Neuronal stem cell (in vitro differentiated cells): ENCODE data around the gene ETV6.

Experiments used
- DNase-seq: peaks from one replicate; pipeline ENCODE4 v3.0.0-alpha.2; 2013; ENCODE audit warnings: low spot score
- H2AFZ ChIP-seq: one replicate; pipeline ENCODE4 v1.6.1; 2013; ENCODE audit warnings: mild to moderate bottlenecking, low read length, inconsistent platforms
- H2AK5ac ChIP-seq: 2 replicates; pipeline ENCODE4 v1.6.1; 2013; ENCODE audit warnings: low read depth, mild to moderate bottlenecking, inconsistent platforms, low read length, moderate library complexity, mixed read lengths
- H2BK120ac ChIP-seq: 2 replicates; pipeline ENCODE4 v1.6.1; 2013; ENCODE audit warnings: low read depth, mild to moderate bottlenecking, inconsistent platforms, low read length, moderate library complexity, mixed read lengths
- H2BK12ac ChIP-seq: one replicate; pipeline ENCODE4 v1.6.1; 2013; ENCODE audit warnings: low read length, inconsistent platforms
- H2BK15ac ChIP-seq: 2 replicates; pipeline ENCODE4 v1.6.1; 2013; ENCODE audit warnings: mild to moderate bottlenecking, low read length, inconsistent platforms, mixed read lengths
- H2BK5ac ChIP-seq: one replicate; pipeline ENCODE4 v1.6.1; 2013; ENCODE audit warnings: inconsistent platforms, mild to moderate bottlenecking, low read length, moderate library complexity
- H3K14ac ChIP-seq: one replicate; pipeline ENCODE4 v1.6.1; 2013; ENCODE audit warnings: low read length, inconsistent platforms
- H3K18ac ChIP-seq: 2 replicates; pipeline ENCODE4 v1.6.1; 2013; ENCODE audit warnings: low read length, inconsistent platforms
- H3K23ac ChIP-seq: 2 replicates; pipeline ENCODE4 v1.6.1; 2013; ENCODE audit warnings: low read depth, mild to moderate bottlenecking, mixed read lengths, low read length, inconsistent platforms; ENCODE audit not compliant: poor library complexity
- H3K27ac ChIP-seq: replicated peaks from 3 replicates; pipeline ENCODE4 v1.5.1; 2013; ENCODE audit warnings: low read length, inconsistent platforms
- H3K27me3 ChIP-seq, 3 experiments: 2 replicates each; pipeline ENCODE4 v1.6.1; 2013; ENCODE audit warnings: low read length in 3 of 3, mild to moderate bottlenecking in 2 of 3, inconsistent platforms in 1 of 3, low read depth in 1 of 3, mixed read lengths in 1 of 3, moderate library complexity in 1 of 3; ENCODE audit not compliant: control insufficient read depth in 3 of 3, insufficient read depth in 3 of 3
- H3K36me3 ChIP-seq, 2 donors: replicated peaks in 1 of 2; 2 replicates each; pipeline ENCODE4 v1.6.1; 2013; ENCODE audit warnings: low read length in 2 of 2; ENCODE audit not compliant: control insufficient read depth in 2 of 2, insufficient read depth in 2 of 2
- H3K4ac ChIP-seq: 2 replicates; pipeline ENCODE4 v1.6.1; 2013; ENCODE audit warnings: inconsistent platforms, mild to moderate bottlenecking, low read length, moderate library complexity
- H3K4me1 ChIP-seq, 2 donors: 1 replicate in 1 of 2; 2 replicates in 1 of 2; pipeline ENCODE4 v1.6.1; 2013; ENCODE audit warnings: low read length in 2 of 2, low read depth in 1 of 2; ENCODE audit not compliant: control insufficient read depth in 2 of 2, insufficient read depth in 1 of 2
- H3K4me2 ChIP-seq: one replicate; pipeline ENCODE4 v1.6.1; 2013; ENCODE audit warnings: mild to moderate bottlenecking, low read length, inconsistent platforms; ENCODE audit not compliant: insufficient read depth, poor library complexity, severe bottlenecking
- H3K4me3 ChIP-seq, 2 donors: 2 replicates each; pipeline ENCODE4 v1.5.1; 2013; ENCODE audit warnings: low read length in 2 of 2, mild to moderate bottlenecking in 2 of 2, inconsistent platforms in 1 of 2, moderate library complexity in 1 of 2
- H3K79me1 ChIP-seq: one replicate; pipeline ENCODE4 v1.6.1; 2013; ENCODE audit warnings: low read depth, mild to moderate bottlenecking, inconsistent platforms, low read length, moderate library complexity
- H3K9ac ChIP-seq: one replicate; pipeline ENCODE4 v1.6.1; 2013; ENCODE audit warnings: mild to moderate bottlenecking, low read depth, low read length, inconsistent platforms; ENCODE audit not compliant: poor library complexity
- H3K9me3 ChIP-seq, 2 donors: replicated peaks in 1 of 2; 2 replicates each; pipeline versions ENCODE3 to v1.6.1; 2013; ENCODE audit warnings: low read length in 2 of 2, mild to moderate bottlenecking in 2 of 2, inconsistent platforms in 1 of 2, low read depth in 1 of 2, mixed read lengths in 1 of 2, moderate library complexity in 1 of 2; ENCODE audit not compliant: control insufficient read depth in 2 of 2, insufficient read depth in 1 of 2
- H4K8ac ChIP-seq: one replicate; pipeline ENCODE4 v1.6.1; 2013; ENCODE audit warnings: low read depth, mild to moderate bottlenecking, inconsistent platforms, low read length, moderate library complexity
- H4K91ac ChIP-seq: one replicate; pipeline ENCODE4 v1.6.1; 2013; ENCODE audit warnings: low read length, low read depth, mild to moderate bottlenecking, inconsistent platforms; ENCODE audit not compliant: poor library complexity
- WGBS, 2 donors: extraction: QIAGEN DNeasy Blood & Tissue Kit; methylation state at CpG; one replicate each; pipeline ENCODE4 v1.1.7; 2013; ENCODE audit warnings: missing lambda C conversion rate in 2 of 2, mixed read lengths in 1 of 2; ENCODE audit not compliant: insufficient read length in 2 of 2, insufficient replicate concordance in 1 of 2; ENCODE audit errors: extremely low coverage in 2 of 2; 5-methylcytosine and 5-hydroxymethylcytosine counted together

Gene ETV6

GRCh38 chr12:11718768-11719253 is 69.3 kb downstream of the ETV6 start:
- Histone ChIP-seq H3K9me3 (peaks cover 0 to 1% of the 10 kb centered on the region in 2 donors), H3K4me2 (no peak overlapping the region), H4K8ac (no peak overlapping the region), H2BK15ac (no peak overlapping the region), H3K27ac (no peak overlapping the region), H3K23ac (no peak overlapping the region), H3K4me1 (peaks cover 6 to 9% of the 10 kb centered on the region in 2 donors), H4K91ac (no peak overlapping the region), H2BK5ac (no peak overlapping the region), H3K4ac (no peak overlapping the region), H3K4me3 (no peak overlapping the region), H3K18ac (no peak overlapping the region), H3K14ac (no peak overlapping the region), H3K79me1 (peaks cover 2% of the 10 kb centered on the region), H3K27me3 (no peaks in the 10 kb centered on the region), H2AK5ac (no peak overlapping the region), H2BK12ac (no peak overlapping the region), H2AFZ (no peak overlapping the region), H3K9ac (no peak overlapping the region), H3K36me3 (peaks cover 0 to 8% of the 10 kb centered on the region in 2 donors), H2BK120ac (no peak overlapping the region)
- no CpG with 5 or more reads among the region's 6 CpGs for WGBS, 2 donors
- no peak for DNase-seq

GRCh38 chr12:11719678-11720099 is 70.2 kb downstream of the ETV6 start:
- H3K14ac ChIP-seq: no peak overlapping the region
- no peaks in the 10 kb centered on the region for H3K9me3 ChIP-seq
- no peak overlapping the region for H4K8ac ChIP-seq
- no peak overlapping the region for H3K23ac ChIP-seq
- H3K36me3 ChIP-seq: peaks cover 0 to 5% of the 10 kb centered on the region in 2 donors
- H2BK5ac ChIP-seq: no peak overlapping the region
- H2BK120ac ChIP-seq: no peak overlapping the region
- no peak overlapping the region for H3K18ac ChIP-seq
- no peak overlapping the region for H3K27ac ChIP-seq
- H2BK15ac ChIP-seq: no peak overlapping the region
- no peak overlapping the region for H3K9ac ChIP-seq
- no peak overlapping the region for H4K91ac ChIP-seq
- no peaks in the 10 kb centered on the region for H3K27me3 ChIP-seq
- DNase-seq: no peak
- H2AFZ ChIP-seq: no peak overlapping the region
- peaks cover 2% of the 10 kb centered on the region for H3K79me1 ChIP-seq
- H3K4me1 ChIP-seq: peaks cover 6 to 13% of the 10 kb centered on the region in 2 donors
- WGBS, 2 donors: no CpG with 5 or more reads among the region's 10 CpGs
- no peak overlapping the region for H3K4me2 ChIP-seq
- H2AK5ac ChIP-seq: no peak overlapping the region
- no peak overlapping the region for H3K4ac ChIP-seq
- H3K4me3 ChIP-seq: no peak overlapping the region
- no peak overlapping the region for H2BK12ac ChIP-seq

- H3K36me3 ChIP-seq: no peaks in the 10 kb centered on the region
- no peak overlapping the region for H3K27ac ChIP-seq
Measured at GRCh38 chr12:11722071-11722470, 72.6 kb downstream of the ETV6 start.

DNA sequence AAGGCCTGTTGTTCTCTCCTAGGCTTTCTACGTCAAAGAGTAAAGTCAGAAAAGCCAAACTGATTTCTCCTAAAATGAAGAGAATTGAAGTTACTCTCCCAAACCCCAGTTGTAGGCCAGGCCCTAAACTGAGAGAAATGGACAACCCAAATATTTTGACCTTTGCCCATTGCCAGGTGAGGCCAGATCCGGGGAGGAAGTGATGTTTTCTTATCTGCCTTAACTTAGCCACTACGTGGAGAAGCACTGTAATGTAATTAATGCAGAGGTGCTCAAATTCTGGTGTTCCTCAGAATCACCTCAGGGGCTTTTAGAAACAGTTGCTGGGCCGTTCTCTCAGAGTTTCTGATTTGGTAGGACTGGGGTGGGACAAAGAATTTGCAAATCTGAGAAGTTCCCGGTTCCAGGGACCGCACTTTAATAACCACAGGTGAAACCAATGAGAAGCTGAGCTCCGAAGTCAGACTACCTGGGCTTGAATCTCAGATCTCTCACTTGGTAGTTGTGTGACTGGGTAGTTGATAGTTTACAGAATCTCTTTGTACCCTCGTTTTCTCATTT is 73.2 kb downstream of the ETV6 start:
- DNase-seq: no peak
- H3K4me3 ChIP-seq: no peak overlapping the region

More at GRCh38 chr12:11722071-11722470, 72.6 kb downstream of the ETV6 start:
- Histone ChIP-seq H3K4me1 (peaks cover 3 to 16% of the 10 kb centered on the region in 2 donors), H4K91ac (no peak overlapping the region), H2BK15ac (no peak overlapping the region), H3K18ac (no peak overlapping the region), H2BK12ac (no peak overlapping the region), H3K9ac (no peak overlapping the region), H2AFZ (no peak overlapping the region), H3K4me3 (no peak overlapping the region), H3K27me3 (no peaks in the 10 kb centered on the region), H2BK5ac (no peak overlapping the region), H2AK5ac (no peak overlapping the region), H3K23ac (no peak overlapping the region), H2BK120ac (no peak overlapping the region), H3K9me3 (no peaks in the 10 kb centered on the region), H3K4me2 (no peak overlapping the region), H4K8ac (no peak overlapping the region), H3K79me1 (peaks cover 2% of the 10 kb centered on the region), H3K4ac (no peak overlapping the region), H3K14ac (no peak overlapping the region)
- DNase-seq: no peak
- no CpG with 5 or more reads among the region's 2 CpGs for WGBS, 2 donors

More for the DNA sequence above, 73.2 kb downstream of the ETV6 start:
- Histone ChIP-seq H2BK120ac (no peak overlapping the region), H2BK5ac (no peak overlapping the region), H3K18ac (no peak overlapping the region), H4K8ac (no peak overlapping the region), H3K4me1 (peaks cover 2 to 19% of the 10 kb centered on the region in 2 donors), H3K27me3 (no peaks in the 10 kb centered on the region), H2AFZ (no peak overlapping the region), H3K36me3 (no peaks in the 10 kb centered on the region), H2BK12ac (no peak overlapping the region), H3K9me3 (no peaks in the 10 kb centered on the region), H3K9ac (no peak overlapping the region), H3K14ac (no peak overlapping the region), H3K23ac (no peak overlapping the region), H3K4me2 (no peak overlapping the region), H3K79me1 (peaks cover 2% of the 10 kb centered on the region), H3K4ac (no peak overlapping the region), H2AK5ac (no peak overlapping the region), H3K27ac (no peak overlapping the region), H2BK15ac (no peak overlapping the region), H4K91ac (no peak overlapping the region)
- no CpG with 5 or more reads among the region's 8 CpGs for WGBS, 2 donors
